HCT116 (cell line): Measurements from ENCODE around the gene CTNNB1. TPM values are rescaled to one million over a fixed set of nuclear protein-coding genes. Genes with fewer than 3 reads are reported as not detected.

Experiments used
- ATAC-seq: fragments of 200-7000 bp; cut with Tn5 transposase; 2 replicates; pipeline ENCODE4 v1.9.1; 2020; ENCODE audit warnings: mild to moderate bottlenecking, moderate library complexity
- BruUV-seq: library from RNA; stranded (reverse); fragments of 400-500 nt; replicated peaks from 2 replicates; lab custom pipeline; 2021; lab: Mats Ljungman, UMichigan
- CTCF ChIA-PET: fragments of 300-600 bp; sonication (Branson Sonifier 250); formaldehyde crosslinking; loops from one replicate; lab custom pipeline; 2021; ENCODE audit warnings: antibody characterized with exemption; lab: Charles Lee
- POLR2A ChIA-PET: fragments of 300-600, 350-600 bp; sonication (Branson Sonifier 250); formaldehyde crosslinking; loops from one replicate; lab custom pipeline; 2021; ENCODE audit warnings: antibody characterized with exemption; lab: Charles Lee
- RAD21 ChIA-PET, 2 experiments: fragments of 300-600 bp; sonication (Branson Sonifier 250); formaldehyde crosslinking; loops; one replicate each; lab custom pipeline; 2023; ENCODE audit warnings: low total read pairs in 2 of 2; ENCODE audit not compliant: uncharacterized antibody in 2 of 2, unreplicated experiment in 2 of 2, low non-redundant PET in 1 of 2; lab: Charles Lee
- DNase-seq: peaks from one replicate; pipeline ENCODE4 v3.0.0-alpha.2; 2010; ENCODE audit warnings: low read depth, low spot score
- H2AFZ ChIP-seq: fragments of 200-600 bp; shearing (Covaris generic), sonication (generic); 2 replicates; pipeline ENCODE4 v1.6.1; 2017; ENCODE audit warnings: low read depth, mixed run types, mixed read lengths, antibody characterized with exemption, low read length; ENCODE audit not compliant: poor library complexity, severe bottlenecking
- H3K27ac ChIP-seq: 2 replicates; pipeline ENCODE4 v1.5.1; 2012; ENCODE audit warnings: low read depth, low read length
- H3K27me3 ChIP-seq: fragments of 200-600 bp; sonication (generic); 2 replicates; pipeline ENCODE4 v1.6.1; 2016; ENCODE audit warnings: mixed run types, low read length, mixed read lengths; ENCODE audit not compliant: insufficient read depth
- H3K36me3 ChIP-seq, 2 experiments: fragments of 200-500 bp in 1 of 2; fragments of 200-600 bp in 1 of 2; sonication (Bioruptor generic) in 1 of 2; sonication (generic) in 1 of 2; 2 replicates each; pipeline versions ENCODE4 v1.5.1 to v1.6.1; 2014 to 2016; ENCODE audit warnings: low read length in 2 of 2, inconsistent platforms in 1 of 2, mixed read lengths in 1 of 2, mixed run types in 1 of 2; ENCODE audit not compliant: insufficient read depth in 2 of 2, control insufficient read depth in 1 of 2
- H3K4me1 ChIP-seq, 2 experiments: fragments of 200-600 bp in 1 of 2; sonication (generic) in 1 of 2; 2 replicates each; pipeline versions ENCODE4 v1.5.1 to v1.6.1; 2012 to 2017; ENCODE audit warnings: low read length in 2 of 2, inconsistent platforms in 1 of 2, mild to moderate bottlenecking in 1 of 2, mixed read lengths in 1 of 2, mixed run types in 1 of 2, moderate library complexity in 1 of 2; ENCODE audit not compliant: insufficient read depth in 2 of 2, control insufficient read depth in 1 of 2
- H3K4me2 ChIP-seq: fragments of 200-600 bp; sonication (generic); 2 replicates; pipeline ENCODE4 v1.6.1; 2017; ENCODE audit warnings: mixed run types, low read length, mixed read lengths
- H3K4me3 ChIP-seq, 2 experiments: fragments of 200-600 bp in 1 of 2; sonication (generic) in 1 of 2; replicated peaks in 1 of 2; 2 replicates each; pipeline ENCODE4 v1.5.1; 2011 to 2016; ENCODE audit warnings: low read length in 2 of 2, control low read depth in 1 of 2, low read depth in 1 of 2, mild to moderate bottlenecking in 1 of 2, mixed read lengths in 1 of 2, mixed run types in 1 of 2
- H3K79me2 ChIP-seq: fragments of 200-600 bp; sonication (generic); 2 replicates; pipeline ENCODE4 v1.6.1; 2017; ENCODE audit warnings: mild to moderate bottlenecking, mixed run types, low read length, moderate library complexity, mixed read lengths; ENCODE audit not compliant: insufficient read depth
- H3K9ac ChIP-seq: fragments of 200-600 bp; sonication (generic); 2 replicates; pipeline ENCODE4 v1.6.1; 2016; ENCODE audit warnings: low read length, mixed read lengths
- H3K9me2 ChIP-seq: fragments of 200-600 bp; sonication (generic), shearing (Covaris generic); 2 replicates; pipeline ENCODE4 v1.6.1; 2017; ENCODE audit warnings: mixed run types, mild to moderate bottlenecking, moderate library complexity; ENCODE audit not compliant: insufficient read depth
- H3K9me3 ChIP-seq, 2 experiments: fragments of 200-500 bp in 1 of 2; fragments of 200-600 bp in 1 of 2; sonication (Bioruptor generic) in 1 of 2; sonication (generic) in 1 of 2; 2 replicates each; pipeline ENCODE4 v1.6.1; 2014 to 2017; ENCODE audit warnings: low read length in 2 of 2, mixed read lengths in 2 of 2, inconsistent platforms in 1 of 2, low read depth in 1 of 2, mild to moderate bottlenecking in 1 of 2, mixed run types in 1 of 2, moderate library complexity in 1 of 2; ENCODE audit not compliant: control insufficient read depth in 1 of 2, insufficient read depth in 1 of 2
- H4K20me1 ChIP-seq: fragments of 200-600 bp; sonication (generic), shearing (Covaris generic); 2 replicates; pipeline ENCODE4 v1.6.1; 2017; ENCODE audit warnings: mixed run types, mild to moderate bottlenecking, moderate library complexity; ENCODE audit not compliant: insufficient read depth
- ATF3 ChIP-seq: IDR thresholded peaks from 2 replicates; pipeline ENCODE4 v1.6.1; 2012
- CBX3 ChIP-seq: IDR thresholded peaks from 2 replicates; pipeline ENCODE4 v1.6.1; 2012; ENCODE audit warnings: low read depth
- CEBPB ChIP-seq: IDR thresholded peaks from 2 replicates; pipeline ENCODE4 v1.6.1; 2012; ENCODE audit warnings: low read depth
- CTCF ChIP-seq, 3 experiments: fragments of 200-600 bp in 1 of 3; sonication (generic) in 1 of 3; IDR thresholded peaks in 2 of 3; conservative IDR thresholded peaks in 1 of 3; 2 replicates each; pipeline ENCODE4 v1.5.1; 2012 to 2017; ENCODE audit warnings: low read depth in 2 of 3, low read length in 2 of 3, antibody characterized with exemption in 1 of 3, borderline replicate concordance in 1 of 3, control low read depth in 1 of 3, mild to moderate bottlenecking in 1 of 3, mixed read lengths in 1 of 3, mixed run types in 1 of 3, moderate library complexity in 1 of 3; ENCODE audit not compliant: insufficient read depth in 1 of 3
- EGR1 ChIP-seq: IDR thresholded peaks from 2 replicates; pipeline ENCODE4 v1.6.1; 2012; ENCODE audit warnings: low read depth
- ELF1 ChIP-seq: IDR thresholded peaks from 2 replicates; pipeline ENCODE4 v1.6.1; 2012; ENCODE audit warnings: low read depth, borderline replicate concordance
- EZH2 ChIP-seq: fragments of 200-600 bp; sonication (generic); IDR thresholded peaks from 2 replicates; pipeline ENCODE4 v1.6.1; 2017; ENCODE audit warnings: antibody characterized with exemption, mixed run types
- EZH2phosphoT487 ChIP-seq: fragments of 200-600 bp; IDR thresholded peaks from 2 replicates; pipeline ENCODE4 v1.6.1; 2018; ENCODE audit warnings: antibody characterized with exemption, borderline replicate concordance
- FOSL1 ChIP-seq: IDR thresholded peaks from 2 replicates; pipeline ENCODE4 v1.6.1; 2012; ENCODE audit warnings: low read depth
- POLR2A ChIP-seq: IDR thresholded peaks from 2 replicates; pipeline ENCODE4 v1.7.0; 2011; ENCODE audit warnings: borderline replicate concordance; ENCODE audit not compliant: insufficient read depth, insufficient read length; ENCODE audit errors: extremely low read depth
- POLR2AphosphoS5 ChIP-seq: IDR thresholded peaks from 2 replicates; pipeline ENCODE4 v1.6.1; 2011; ENCODE audit warnings: mild to moderate bottlenecking, low read depth, low read length, moderate library complexity
- RAD21 ChIP-seq: IDR thresholded peaks from 2 replicates; pipeline ENCODE4 v1.6.1; 2012; ENCODE audit warnings: low read depth, mild to moderate bottlenecking
- REST ChIP-seq: IDR thresholded peaks from 2 replicates; pipeline ENCODE4 v1.6.1; 2012; ENCODE audit warnings: low read depth
- SIN3A ChIP-seq: IDR thresholded peaks from 2 replicates; pipeline ENCODE4 v1.6.1; 2012; ENCODE audit warnings: low read depth
- SP1 ChIP-seq: IDR thresholded peaks from 2 replicates; pipeline ENCODE4 v1.6.1; 2012; ENCODE audit warnings: low read depth
- ZBTB33 ChIP-seq: IDR thresholded peaks from 2 replicates; pipeline ENCODE4 v1.6.1; 2011; ENCODE audit warnings: mild to moderate bottlenecking, low read length, moderate library complexity; ENCODE audit not compliant: insufficient replicate concordance; ENCODE audit errors: extremely low read depth
- ZFX ChIP-seq: fragments of 450-650 bp; IDR thresholded peaks from 2 replicates; pipeline ENCODE4 v1.6.1; 2017
- ZNF274 ChIP-seq: fragments of 200-500 bp; sonication (Bioruptor generic); IDR thresholded peaks from 2 replicates; pipeline ENCODE4 v1.6.1; 2014; ENCODE audit warnings: mild to moderate bottlenecking, low read depth, low read length, inconsistent platforms
- intact Hi-C: fragments of 100-400 bp; cut with micrococcal nuclease; formaldehyde crosslinking; loops from 2 replicates; pipeline ENCODE4 v1.10.0; 2022
- total RNA-seq: library from RNA; stranded (reverse); gene quantifications from one replicate; pipeline ENCODE4 v1.2.1, GENCODE V29; 2021; ENCODE audit not compliant: unreplicated experiment

The CTNNB1 gene
- total RNA-seq, 1 experiment from 2014 or later, result 265 TPM

- ChIA-PET POLR2A (no interaction called here), CTCF (no interaction called here), RAD21 (no interaction called here)
- intact Hi-C loops, result no loop called here
- Histone ChIP-seq H3K79me2 (no peaks in the 10 kb centered on the region), H3K36me3 (no peaks in the 10 kb centered on the region), H3K27ac (no peak overlapping the region), H3K4me2 (no peak overlapping the region), H3K9me3 (no peaks in the 10 kb centered on the region), H3K4me3 (no peak overlapping the region), H4K20me1 (no peaks in the 10 kb centered on the region), H2AFZ (no peak overlapping the region), H3K9ac (no peak overlapping the region), H3K4me1 (no peaks in the 10 kb centered on the region), H3K9me2 (no peaks in the 10 kb centered on the region), H3K27me3 (peaks cover 3% of the 10 kb centered on the region; the same call in 1 of the 2 replicates)
- DNase-seq (no peak), ATAC-seq (no peak)
- no TSS peak for BruUV-seq
- TF ChIP-seq CTCF (IDR thresholded peaks at IDR 0.05 in 2 of 3, conservative IDR thresholded peaks at IDR 0.05 in 1 of 3; ENCODE audit: borderline replicate concordance in 1 of 3, insufficient read depth in 1 of 3, low read depth in 2 of 3, low read length in 2 of 3) (no peak), EGR1 (no peak), POLR2AphosphoS5 (no peak), POLR2A (no peak), CBX3 (no peak), ATF3 (no peak), ZBTB33 (no peak), RAD21 (no peak), ZFX (no peak), FOSL1 (no peak), SIN3A (no peak), ZNF274 (no peak), EZH2 (no peak), REST (no peak), EZH2phosphoT487 (no peak), ELF1 (no peak), CEBPB (no peak), SP1 (no peak)
Measured at GRCh38 chr3:41186297-41186696, 13.0 kb upstream of the CTNNB1 start.
